ENCODE results near the gene ARHGEF16.

The ARHGEF16 gene

GRCh38 chr1:3423245-3423829, 31.1 kb upstream of the ARHGEF16 start:
- DNase-seq: no peak

- DNase-seq: no peak
Observed at GRCh38 chr1:3423896-3424611, 30.4 kb upstream of the ARHGEF16 start.

GRCh38 chr1:3425486-3426215, 28.8 kb upstream of the ARHGEF16 start:
- DNase-seq: no peak

- DNase-seq: no peak
Observed at GRCh38 chr1:3426956-3427535, 27.4 kb upstream of the ARHGEF16 start.

GRCh38 chr1:3427711-3428704, 26.5 kb upstream of the ARHGEF16 start:
- DNase-seq: no peak

GRCh38 chr1:3428899-3429298, 25.6 kb upstream of the ARHGEF16 start:
- DNase-seq: no peak

- DNase-seq: no peak
Observed at GRCh38 chr1:3429320-3429719, 25.1 kb upstream of the ARHGEF16 start.

GRCh38 chr1:3429766-3430165, 24.7 kb upstream of the ARHGEF16 start:
- no peak for DNase-seq

- no peak for DNase-seq
Observed at GRCh38 chr1:3430406-3430805, 24.1 kb upstream of the ARHGEF16 start.

- no peak for DNase-seq
Observed at GRCh38 chr1:3430820-3431219, 23.6 kb upstream of the ARHGEF16 start.

GRCh38 chr1:3431266-3431665, 23.2 kb upstream of the ARHGEF16 start:
- DNase-seq: no peak

GRCh38 chr1:3431686-3432085, 22.8 kb upstream of the ARHGEF16 start:
- DNase-seq: no peak

- DNase-seq: no peak
Observed at GRCh38 chr1:3432306-3432705, 22.2 kb upstream of the ARHGEF16 start.

- DNase-seq: no peak
Observed at GRCh38 chr1:3433076-3433475, 21.4 kb upstream of the ARHGEF16 start.

- no peak for DNase-seq
Observed at GRCh38 chr1:3433596-3434320, 20.7 kb upstream of the ARHGEF16 start.

GRCh38 chr1:3434406-3435110, 19.9 kb upstream of the ARHGEF16 start:
- DNase-seq: no peak

GRCh38 chr1:3435666-3436065, 18.8 kb upstream of the ARHGEF16 start:
- DNase-seq: no peak

- no peak for DNase-seq
Observed at GRCh38 chr1:3436451-3436850, 18.0 kb upstream of the ARHGEF16 start.

GRCh38 chr1:3436901-3437300, 17.6 kb upstream of the ARHGEF16 start:
- no peak for DNase-seq

GRCh38 chr1:3438661-3439180, 15.7 kb upstream of the ARHGEF16 start:
- DNase-seq: no peak

All from stimulated activated CD4-positive, alpha-beta T cell treated with anti-CD3 and anti-CD28 coated beads, Interleukin-4, amount 100 ng/mL, for 24 hours (primary cell).